RWPE1 (cell line): ENCODE results near the gene TSHZ2.

Experiments used
- CTCF ChIA-PET: fragments of 350-600 bp; sonication (Branson Sonifier 250); formaldehyde crosslinking; extraction: SDS; loops from one replicate; lab custom pipeline; 2021; lab: Yijun Ruan, JAX
- POLR2A ChIA-PET: fragments of 400-600 bp; formaldehyde crosslinking; extraction: SDS; loops from one replicate; lab custom pipeline; 2020; ENCODE audit warnings: antibody characterized with exemption; ENCODE audit not compliant: low non-redundant PET; lab: Yijun Ruan, JAX
- DNase-seq: peaks from one replicate; pipeline ENCODE4 v3.0.0; 2012; ENCODE audit warnings: low spot score
- H3K27ac ChIP-seq: fragments of 450-650 bp; 2 replicates; pipeline ENCODE4 v1.5.1; 2017
- CTCF ChIP-seq: fragments of 450-650 bp; conservative IDR thresholded peaks from 2 replicates; pipeline ENCODE4 v1.5.1; 2017; ENCODE audit warnings: low read depth, mild to moderate bottlenecking

Gene TSHZ2

DNA sequence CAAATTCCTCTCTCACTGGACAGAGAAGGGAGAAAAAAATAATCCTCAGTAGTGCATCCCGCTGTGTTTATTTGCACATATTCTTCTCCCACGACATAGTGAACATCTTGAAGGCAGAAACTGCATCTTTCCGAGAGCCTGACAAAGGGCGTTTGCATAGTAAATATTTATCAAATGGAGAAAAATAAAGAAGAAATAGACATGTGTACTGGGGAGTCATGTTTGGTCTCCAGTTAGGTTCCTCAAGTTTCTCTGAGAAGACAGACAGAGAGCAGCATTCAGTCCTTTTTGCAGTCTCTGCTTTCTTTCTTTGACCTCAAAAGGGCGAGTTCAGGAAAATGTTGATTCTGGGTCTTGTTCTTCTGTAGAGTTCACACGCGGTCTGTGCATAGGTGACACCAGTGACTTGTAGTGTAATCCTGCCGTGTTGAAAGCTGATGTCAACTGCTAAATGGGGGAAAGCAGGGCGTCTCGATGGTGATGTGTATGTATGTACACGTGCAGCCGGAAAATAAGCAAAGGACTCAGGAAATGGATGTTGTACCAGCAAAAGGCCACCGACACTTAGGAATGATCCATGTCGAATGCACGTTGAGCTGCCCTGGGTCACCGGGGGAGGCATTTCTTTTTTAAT, 335.9 kb downstream of the TSHZ2 start:
- H3K27ac ChIP-seq, result no peak overlapping the region
- DNase-seq, result no peak
- ChIA-PET CTCF (no interaction called here), POLR2A (no interaction called here)
- TF ChIP-seq CTCF, result no peak

DNA sequence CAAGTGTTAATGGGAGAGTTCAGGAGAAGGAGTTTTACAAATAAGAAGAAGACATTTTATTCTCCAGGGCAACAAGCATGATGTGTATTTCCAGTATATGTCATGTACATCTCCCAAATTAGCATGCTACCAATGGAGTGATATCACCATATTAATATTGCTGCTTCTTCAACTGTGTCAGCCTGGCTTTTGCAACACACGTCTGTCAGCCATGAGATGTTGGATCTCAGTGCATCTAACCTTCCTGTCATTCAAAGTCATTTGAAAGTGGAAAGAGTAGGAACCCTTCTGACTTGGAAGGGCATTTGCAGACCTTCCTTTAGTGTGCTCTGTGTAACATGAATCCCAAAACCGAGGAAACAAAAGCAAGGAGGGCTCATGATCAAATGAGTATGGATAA, 337.4 kb downstream of the TSHZ2 start:
- POLR2A ChIA-PET, result no interaction called here
- no peak for TF ChIP-seq CTCF
- CTCF ChIA-PET, result interaction anchor here (0.8 kb wide), 1 partner anchor 9 kb away, joined by 4 read pairs; no protein-coding TSS in a partner anchor
- H3K27ac ChIP-seq, result no peak overlapping the region
- DNase-seq, result no peak

DNA sequence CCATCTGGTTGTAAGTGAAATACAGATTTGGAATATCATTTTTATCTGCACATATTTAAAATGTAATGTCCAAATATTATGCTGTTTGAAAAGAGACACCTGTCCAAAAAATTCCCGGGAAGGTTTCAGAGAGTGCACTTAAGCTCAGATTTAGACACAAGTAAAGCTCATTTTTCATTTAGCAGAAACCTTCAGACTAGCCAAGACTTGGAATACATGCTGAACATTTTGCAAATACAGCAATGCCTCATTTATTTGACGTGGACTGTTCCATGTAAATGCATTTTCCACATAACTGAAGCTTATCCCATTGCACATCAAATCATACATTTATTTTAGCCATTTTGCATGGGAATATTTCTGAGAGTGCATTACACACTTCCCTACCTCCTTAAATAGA, 340.8 kb downstream of the TSHZ2 start:
- TF ChIP-seq CTCF, result no peak
- CTCF ChIA-PET, result no interaction called here
- no peak for DNase-seq
- POLR2A ChIA-PET, result no interaction called here
- H3K27ac ChIP-seq, result no peak overlapping the region

DNA sequence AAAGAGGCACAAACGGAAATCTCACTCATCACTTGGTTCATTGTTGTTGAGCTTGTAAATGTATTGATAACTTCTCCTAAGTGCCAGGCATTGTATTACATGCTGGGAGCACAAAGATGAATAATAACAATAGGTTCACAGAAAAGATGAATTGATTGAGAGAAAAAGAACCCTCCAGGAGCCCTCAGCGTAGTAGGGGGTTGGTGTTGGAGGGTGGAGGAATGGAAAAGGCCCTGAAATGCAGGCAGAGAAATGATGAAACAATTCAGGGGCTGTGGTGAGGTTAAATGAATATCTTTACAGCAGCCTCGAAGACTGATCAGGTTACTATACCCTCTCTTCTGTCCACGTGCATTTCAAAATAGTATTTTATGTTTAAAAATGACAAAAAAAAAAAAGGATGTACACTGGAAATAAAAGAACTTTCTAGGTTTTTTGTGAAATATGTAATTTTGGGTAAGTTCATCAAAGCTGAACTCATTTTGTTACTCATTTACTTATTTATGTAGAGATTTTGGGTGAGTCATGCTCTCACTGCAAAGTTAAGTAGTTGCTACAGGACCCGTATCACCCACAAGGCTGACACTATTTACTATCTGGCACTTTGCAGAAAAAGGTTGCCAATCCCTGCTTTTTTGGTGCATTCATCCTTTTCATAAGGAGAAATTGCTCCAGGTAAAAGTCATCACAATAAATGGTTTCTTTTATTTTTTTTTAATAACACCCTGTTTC, 344.2 kb downstream of the TSHZ2 start:
- no peak for TF ChIP-seq CTCF
- no peak overlapping the region for H3K27ac ChIP-seq
- no peak for DNase-seq
- ChIA-PET POLR2A (no interaction called here), CTCF (interaction anchor here (1.0 kb wide), 1 partner anchor 12 kb away, joined by 3 read pairs; no protein-coding TSS in a partner anchor)

DNA sequence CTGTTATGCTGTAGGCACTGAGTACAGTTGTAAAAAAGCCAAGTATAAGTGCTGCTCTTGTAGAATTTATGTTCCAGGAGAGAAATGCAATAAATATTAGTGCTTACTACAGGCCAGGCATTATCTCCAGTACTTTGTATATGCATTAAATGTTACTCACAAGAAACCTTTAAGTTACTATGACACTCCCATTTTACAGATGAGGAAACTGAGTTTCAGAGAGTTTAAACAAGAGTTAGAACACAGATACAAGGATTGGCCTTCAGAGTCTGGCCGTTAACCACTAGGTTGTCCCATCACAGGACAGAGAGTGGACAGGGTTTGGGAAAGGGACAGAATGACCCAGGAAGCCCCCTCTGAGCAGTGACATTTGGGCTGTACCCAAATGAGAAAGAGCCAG, 347.0 kb downstream of the TSHZ2 start:
- POLR2A ChIA-PET, result no interaction called here
- no peak overlapping the region for H3K27ac ChIP-seq
- CTCF ChIA-PET, result interaction anchor here (0.6 to 1.2 kb wide), 5 partner anchors 10 to 248 kb away, joined by 3 to 5 read pairs (median 3); no protein-coding TSS in a partner anchor
- DNase-seq, result no peak
- no peak for TF ChIP-seq CTCF

DNA sequence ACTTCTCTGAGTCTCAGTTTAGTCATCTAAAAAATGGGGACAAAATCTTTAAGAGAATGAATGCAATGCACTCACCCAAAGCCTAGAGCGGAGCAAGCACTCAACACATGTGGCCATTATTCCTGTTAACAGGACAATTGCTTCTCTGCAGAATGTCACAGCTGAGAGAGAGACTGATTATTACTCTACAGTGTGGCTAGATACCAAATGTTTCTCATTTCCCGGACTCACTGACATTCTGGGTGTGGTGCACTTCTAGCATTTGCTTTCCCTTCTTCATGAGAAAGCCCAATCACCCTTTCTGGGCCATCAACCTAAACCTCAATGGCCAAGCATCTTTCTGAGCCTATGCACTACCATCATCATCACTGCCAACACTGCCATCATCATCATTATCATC, 347.6 kb downstream of the TSHZ2 start:
- TF ChIP-seq CTCF, result no peak
- no peak for DNase-seq
- ChIA-PET CTCF (interaction anchor here (0.6 to 1.2 kb wide), 4 partner anchors 21 to 248 kb away, joined by 3 to 5 read pairs (median 3); no protein-coding TSS in a partner anchor), POLR2A (no interaction called here)
- no peak overlapping the region for H3K27ac ChIP-seq
